Stimulated activated CD4-positive, alpha-beta T cell treated with anti-CD3 and anti-CD28 coated beads, Interleukin-15, amount 100 ng/mL, for 1 hour (primary cell): ENCODE measurements around the gene L1CAM.

Source experiments
- DNase-seq, 2 donors: peaks; one replicate each; pipeline ENCODE4 v3.0.0-alpha.2; 2020; ENCODE audit warnings: low read depth in 1 of 2, low spot score in 1 of 2

Gene L1CAM

GRCh38 chrX:153924149-153924861 lies 38.3 kb upstream of the L1CAM start:
- no peak for DNase-seq

GRCh38 chrX:153922932-153923857 lies 37.2 kb upstream of the L1CAM start:
- no peak for DNase-seq

- DNase-seq, result no peak
Measured at GRCh38 chrX:153921511-153922446, 35.8 kb upstream of the L1CAM start.

GRCh38 chrX:153921070-153921469 lies 35.1 kb upstream of the L1CAM start:
- no peak for DNase-seq

GRCh38 chrX:153920546-153920945 lies 34.6 kb upstream of the L1CAM start:
- DNase-seq, result no peak

- DNase-seq, result no peak
Measured at GRCh38 chrX:153919281-153919680, 33.3 kb upstream of the L1CAM start.

- DNase-seq, result no peak
Measured at GRCh38 chrX:153917869-153918268, 31.9 kb upstream of the L1CAM start.

- DNase-seq, result no peak
Measured at GRCh38 chrX:153913701-153914100, 27.7 kb upstream of the L1CAM start.

GRCh38 chrX:153913211-153913610 lies 27.2 kb upstream of the L1CAM start:
- no peak for DNase-seq

- no peak for DNase-seq
Measured at GRCh38 chrX:153911798-153912197, 25.8 kb upstream of the L1CAM start.

- DNase-seq, result no peak
Measured at GRCh38 chrX:153910446-153910845, 24.5 kb upstream of the L1CAM start.

GRCh38 chrX:153909980-153910360 lies 24.0 kb upstream of the L1CAM start:
- no peak for DNase-seq

GRCh38 chrX:153909024-153909979 lies 23.3 kb upstream of the L1CAM start:
- no peak for DNase-seq

- no peak for DNase-seq
Measured at GRCh38 chrX:153908219-153908860, 22.4 kb upstream of the L1CAM start.

GRCh38 chrX:153907456-153907855 lies 21.5 kb upstream of the L1CAM start:
- no peak for DNase-seq

GRCh38 chrX:153906126-153906917 lies 20.3 kb upstream of the L1CAM start:
- no peak for DNase-seq

GRCh38 chrX:153905481-153906095 lies 19.6 kb upstream of the L1CAM start:
- no peak for DNase-seq
